Type B pancreatic cell (in vitro differentiated cells): ENCODE measurements around the gene ZFYVE27. TPM values are rescaled to one million over a fixed set of nuclear protein-coding genes. Genes with fewer than 3 reads are reported as not detected.

Experiments
- DNase-seq: peaks from one replicate; pipeline ENCODE4 v3.0.0; 2021; ENCODE audit warnings: mixed read lengths; ENCODE audit not compliant: unreplicated experiment; ENCODE audit errors: extremely low spot score
- H3K27ac Mint-ChIP-seq: 2 replicates; pipeline ENCODE4 v1.8.0; 2021; ENCODE audit warnings: mild to moderate bottlenecking, mixed read lengths
- H3K27me3 Mint-ChIP-seq: 2 replicates; pipeline ENCODE4 v1.8.0; 2021; ENCODE audit warnings: mixed read lengths
- H3K36me3 Mint-ChIP-seq: 2 replicates; pipeline ENCODE4 v1.8.0; 2021; ENCODE audit warnings: mixed read lengths
- H3K4me1 Mint-ChIP-seq: one replicate; pipeline ENCODE4 v1.8.0; 2021; ENCODE audit warnings: mixed read lengths; ENCODE audit not compliant: unreplicated experiment
- H3K4me3 Mint-ChIP-seq: 2 replicates; pipeline ENCODE4 v1.8.0; 2021; ENCODE audit warnings: mild to moderate bottlenecking, mixed read lengths
- H3K9me3 Mint-ChIP-seq: 2 replicates; pipeline ENCODE4 v1.8.0; 2021; ENCODE audit warnings: mixed read lengths
- CTCF ChIP-seq: fragments of 200-600 bp; sonication (generic); conservative IDR thresholded peaks from 2 replicates; pipeline ENCODE4 v1.5.0; 2021; ENCODE audit warnings: antibody characterized with exemption, mild to moderate bottlenecking
- total RNA-seq: library from RNA; stranded (reverse); gene quantifications from 2 replicates; pipeline ENCODE4 v1.2.1, GENCODE V29; 2021; ENCODE audit warnings: low replicate concordance

ZFYVE27 gene
- total RNA-seq, 1 donor from 2014 or later = 25.6 TPM

DNA sequence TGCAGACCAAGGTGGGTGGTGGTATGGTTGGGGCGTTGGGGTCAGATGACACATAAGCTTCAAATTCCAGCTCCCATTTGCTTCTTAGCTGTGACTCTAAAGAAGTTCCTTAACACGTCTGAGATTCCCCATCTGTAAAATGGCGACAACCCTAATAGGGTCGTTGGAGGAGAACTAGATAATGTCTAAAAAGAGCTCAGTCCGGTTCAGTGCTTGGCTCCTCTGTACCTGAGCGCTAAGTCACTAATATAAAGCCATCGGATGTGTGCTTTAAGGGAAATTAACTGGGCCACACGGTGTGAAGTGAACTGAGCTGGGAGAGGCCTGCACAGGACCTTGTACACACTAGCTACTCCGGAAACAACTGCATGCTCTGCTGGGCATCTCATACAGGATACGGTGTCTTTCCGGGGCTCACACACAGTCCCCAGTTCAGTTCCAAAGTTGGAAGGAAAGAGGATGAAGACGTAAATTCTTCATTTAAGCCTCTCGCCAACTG is 476 bp upstream of the ZFYVE27 start:
- peaks cover 13% of the 10 kb centered on the region for H3K27me3 Mint-ChIP-seq
- H3K36me3 Mint-ChIP-seq = peaks cover 3% of the 10 kb centered on the region
- peaks cover 29% of the 10 kb centered on the region for H3K4me1 Mint-ChIP-seq
- H3K4me3 Mint-ChIP-seq = peak overlapping the region; percentile 100
- peak overlapping the region; percentile 98 for H3K27ac Mint-ChIP-seq
- DNase-seq = no peak
- no peak for TF ChIP-seq CTCF
- H3K9me3 Mint-ChIP-seq = peaks cover 8% of the 10 kb centered on the region

- TF ChIP-seq CTCF = no peak
- DNase-seq = no peak
- peaks cover 11% of the 10 kb centered on the region for H3K27me3 Mint-ChIP-seq
- H3K27ac Mint-ChIP-seq = peak overlapping the region; percentile 98
- H3K4me3 Mint-ChIP-seq = peak overlapping the region; percentile 100
- peaks cover 29% of the 10 kb centered on the region for H3K4me1 Mint-ChIP-seq
- peaks cover 8% of the 10 kb centered on the region for H3K9me3 Mint-ChIP-seq
- peaks cover 4% of the 10 kb centered on the region for H3K36me3 Mint-ChIP-seq
Observed at GRCh38 chr10:97737770-97738265, 890 bp downstream of the ZFYVE27 start.

- Mint-ChIP-seq H3K27me3 (peaks cover 11% of the 10 kb centered on the region), H3K9me3 (peaks cover 8% of the 10 kb centered on the region), H3K36me3 (peaks cover 9% of the 10 kb centered on the region), H3K4me3 (peak overlapping the region; percentile 100), H3K27ac (peak overlapping the region; percentile 98), H3K4me1 (peaks cover 29% of the 10 kb centered on the region)
- no peak for TF ChIP-seq CTCF
- no peak for DNase-seq
Observed at GRCh38 chr10:97738616-97739015, 1.7 kb downstream of the ZFYVE27 start.

DNA sequence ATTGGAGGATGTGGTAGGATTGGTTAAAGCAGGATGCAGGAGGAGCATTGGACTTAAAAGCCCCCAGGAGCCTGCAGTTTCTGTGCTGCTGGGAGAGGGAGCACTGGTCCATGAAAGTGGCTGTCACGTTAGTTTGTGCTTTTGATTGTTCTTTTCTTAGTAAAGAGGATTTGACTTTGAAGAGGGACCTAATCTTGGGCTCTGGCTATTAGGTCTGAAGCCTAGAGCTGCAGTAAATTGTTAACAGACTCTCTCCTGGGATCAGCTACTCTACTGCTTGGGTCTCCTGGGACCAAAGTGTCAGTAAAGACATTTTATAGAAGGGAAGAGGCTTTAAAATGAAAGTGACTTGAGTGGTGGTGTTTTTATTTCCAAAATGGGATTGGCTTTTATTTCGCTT is 3.7 kb downstream of the ZFYVE27 start:
- H3K27me3 Mint-ChIP-seq = peaks cover 2% of the 10 kb centered on the region
- no peak overlapping the region for H3K4me3 Mint-ChIP-seq
- peaks cover 21% of the 10 kb centered on the region for H3K36me3 Mint-ChIP-seq
- H3K9me3 Mint-ChIP-seq = peaks cover 7% of the 10 kb centered on the region
- H3K4me1 Mint-ChIP-seq = peaks cover 29% of the 10 kb centered on the region
- TF ChIP-seq CTCF = no peak
- DNase-seq = no peak
- H3K27ac Mint-ChIP-seq = no peak overlapping the region

- H3K27ac Mint-ChIP-seq = peak overlapping the region; percentile 54
- no peak for DNase-seq
- TF ChIP-seq CTCF = no peak
- H3K27me3 Mint-ChIP-seq = no peaks in the 10 kb centered on the region
- peaks cover 15% of the 10 kb centered on the region for H3K4me1 Mint-ChIP-seq
- peaks cover 22% of the 10 kb centered on the region for H3K36me3 Mint-ChIP-seq
- no peaks in the 10 kb centered on the region for H3K9me3 Mint-ChIP-seq
- H3K4me3 Mint-ChIP-seq = no peak overlapping the region
Observed at GRCh38 chr10:97743169-97743943, 6.4 kb downstream of the ZFYVE27 start.
